ENCODE measurements around the gene WDR18. TPM values are rescaled to one million over a fixed set of nuclear protein-coding genes. Genes with fewer than 3 reads are reported as not detected.

Gene WDR18
- polyA plus RNA-seq, 1 of the 3 experiments (the other 2 are of a cell fraction): 47.9 TPM

GRCh38 chr19:982567-983170 is 1.5 kb upstream of the WDR18 start:
- no peak overlapping the region for H3K9ac ChIP-seq
- CTCF ChIA-PET: interaction anchor here (0.6 to 10.7 kb wide), 23 partner anchors 9 to 262 kb away, joined by 3 to 161 read pairs (median 5); partner anchors contain the start of genes KISS1R and RNU6-9
- no peak for TF ChIP-seq USF1 (IDR thresholded peaks at IDR 0.05; ENCODE audit: borderline replicate concordance, low read depth)
- TF ChIP-seq EP300 (IDR thresholded peaks at IDR 0.05; ENCODE audit: borderline replicate concordance in 1 of 2, low read depth in 1 of 2, low read length in 1 of 2): no peak
- TF ChIP-seq MXI1 (IDR thresholded peaks at IDR 0.05; ENCODE audit: low read depth, low read length): peak; percentile 45; the same call in 1 of the 2 replicates
- TF ChIP-seq, protein P1, sequence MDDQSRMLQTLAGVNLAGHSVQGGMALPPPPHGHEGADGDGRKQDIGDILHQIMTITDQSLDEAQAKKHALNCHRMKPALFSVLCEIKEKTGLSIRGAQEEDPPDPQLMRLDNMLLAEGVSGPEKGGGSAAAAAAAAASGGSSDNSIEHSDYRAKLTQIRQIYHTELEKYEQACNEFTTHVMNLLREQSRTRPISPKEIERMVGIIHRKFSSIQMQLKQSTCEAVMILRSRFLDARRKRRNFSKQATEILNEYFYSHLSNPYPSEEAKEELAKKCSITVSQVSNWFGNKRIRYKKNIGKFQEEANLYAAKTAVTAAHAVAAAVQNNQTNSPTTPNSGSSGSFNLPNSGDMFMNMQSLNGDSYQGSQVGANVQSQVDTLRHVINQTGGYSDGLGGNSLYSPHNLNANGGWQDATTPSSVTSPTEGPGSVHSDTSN (IDR thresholded peaks at IDR 0.05): no peak
- no peak for TF ChIP-seq FOSL2 (IDR thresholded peaks at IDR 0.05; ENCODE audit: borderline replicate concordance, low read depth)
- TF ChIP-seq GABPA (IDR thresholded peaks at IDR 0.05; ENCODE audit: low read depth): no peak
- 0 out of 2 replicates have a peak, but pooled peaks have one; percentile 17 for TF ChIP-seq RCOR1 (IDR thresholded peaks at IDR 0.05; ENCODE audit: low read length)
- TF ChIP-seq TCF12 (IDR thresholded peaks at IDR 0.05): no peak
- no peak; the same call in 1 of the 2 replicates for TF ChIP-seq NRF1 (IDR thresholded peaks at IDR 0.05; ENCODE audit: low read depth, low read length)
- TF ChIP-seq POLR2AphosphoS5 (IDR thresholded peaks at IDR 0.05; ENCODE audit: low read depth, low read length): no peak
- TF ChIP-seq, protein P2, sequence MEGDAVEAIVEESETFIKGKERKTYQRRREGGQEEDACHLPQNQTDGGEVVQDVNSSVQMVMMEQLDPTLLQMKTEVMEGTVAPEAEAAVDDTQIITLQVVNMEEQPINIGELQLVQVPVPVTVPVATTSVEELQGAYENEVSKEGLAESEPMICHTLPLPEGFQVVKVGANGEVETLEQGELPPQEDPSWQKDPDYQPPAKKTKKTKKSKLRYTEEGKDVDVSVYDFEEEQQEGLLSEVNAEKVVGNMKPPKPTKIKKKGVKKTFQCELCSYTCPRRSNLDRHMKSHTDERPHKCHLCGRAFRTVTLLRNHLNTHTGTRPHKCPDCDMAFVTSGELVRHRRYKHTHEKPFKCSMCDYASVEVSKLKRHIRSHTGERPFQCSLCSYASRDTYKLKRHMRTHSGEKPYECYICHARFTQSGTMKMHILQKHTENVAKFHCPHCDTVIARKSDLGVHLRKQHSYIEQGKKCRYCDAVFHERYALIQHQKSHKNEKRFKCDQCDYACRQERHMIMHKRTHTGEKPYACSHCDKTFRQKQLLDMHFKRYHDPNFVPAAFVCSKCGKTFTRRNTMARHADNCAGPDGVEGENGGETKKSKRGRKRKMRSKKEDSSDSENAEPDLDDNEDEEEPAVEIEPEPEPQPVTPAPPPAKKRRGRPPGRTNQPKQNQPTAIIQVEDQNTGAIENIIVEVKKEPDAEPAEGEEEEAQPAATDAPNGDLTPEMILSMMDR (IDR thresholded peaks at IDR 0.05): peak; percentile 79
- TF ChIP-seq RFX5 (IDR thresholded peaks at IDR 0.05; ENCODE audit: low read length): no peak
- no peak for TF ChIP-seq FOXJ3 (CRISPR knock-in tag; IDR thresholded peaks at IDR 0.05)
- no peak for TF ChIP-seq TEAD4 (IDR thresholded peaks at IDR 0.05; ENCODE audit: borderline replicate concordance, insufficient read depth)
- peak; percentile 99 for TF ChIP-seq SMC3 (IDR thresholded peaks at IDR 0.05; ENCODE audit: low read depth, low read length)
- no peak for TF ChIP-seq IRF3 (IDR thresholded peaks at IDR 0.05; ENCODE audit: low read depth, low read length)
- no peak for TF ChIP-seq YY1 (IDR thresholded peaks at IDR 0.05; ENCODE audit: low read depth)
- peak; percentile 33 for TF ChIP-seq CHD2 (IDR thresholded peaks at IDR 0.05; ENCODE audit: low read length, partially characterized antibody)
- no peak for TF ChIP-seq JUND (IDR thresholded peaks at IDR 0.05)
- TF ChIP-seq EZH2phosphoT487 (IDR thresholded peaks at IDR 0.05; ENCODE audit: borderline replicate concordance, low read depth): no peak
- TF ChIP-seq NFIC (IDR thresholded peaks at IDR 0.05; ENCODE audit: borderline replicate concordance): no peak
- TF ChIP-seq RAD21 (IDR thresholded peaks at IDR 0.05; ENCODE audit: low read length): peak; percentile 89
- no peak for TF ChIP-seq REST (IDR thresholded peaks at IDR 0.05; ENCODE audit: low read depth, low read length)
- no peak; the same call in 1 of the 2 replicates for TF ChIP-seq RXRA (IDR thresholded peaks at IDR 0.05; ENCODE audit: borderline replicate concordance, low read depth)
- no peak for TF ChIP-seq SIN3A (IDR thresholded peaks at IDR 0.05; ENCODE audit: borderline replicate concordance, low read depth, low read length)
- no peak for TF ChIP-seq ELF1 (IDR thresholded peaks at IDR 0.05)

More at GRCh38 chr19:982567-983170, 1.5 kb upstream of the WDR18 start:
- Histone ChIP-seq H3K27ac (ENCODE audit: low read depth in 2 of 2, low read length in 1 of 2) (peak overlapping the region; percentile 66; a peak in 3 of 4 replicates), H2AFZ (ENCODE audit: low read depth) (peak overlapping the region; percentile 82), H3K9me2 (no peaks in the 10 kb centered on the region), H3K36me3 (replicated peaks in 1 of 2; ENCODE audit: control insufficient read depth in 1 of 2, insufficient read depth in 2 of 2, low read length in 1 of 2) (peaks cover 3 to 10% of the 10 kb centered on the region in 2 experiments), H4K20me1 (ENCODE audit: insufficient read depth) (no peaks in the 10 kb centered on the region), H3K79me2 (ENCODE audit: insufficient read depth) (peaks cover 8% of the 10 kb centered on the region; the same call in 1 of the 2 replicates), H3K27me3 (ENCODE audit: insufficient read depth) (no peaks in the 10 kb centered on the region), H3K4me1 (ENCODE audit: control insufficient read depth in 1 of 2, insufficient read depth in 2 of 2, low read depth in 1 of 2, low read length in 1 of 2) (peaks cover 0 to 14% of the 10 kb centered on the region in 2 experiments; a peak in 2 of 4 replicates), H3F3A (replicated peaks; ENCODE audit: insufficient read depth) (peaks cover 10% of the 10 kb centered on the region), H3K4me3 (ENCODE audit: low read depth in 2 of 2, low read length in 1 of 2) (peak overlapping the region; percentile 37 to 56; a peak in 3 of 4 replicates), H3K4me2 (peak overlapping the region; percentile 89; the same call in 1 of the 2 replicates), H3K9me3 (no peaks in the 10 kb centered on the region)
- 10% methylated on average over 13 of the region's 46 CpGs for whole genome bisulfite sequencing (ENCODE audit: low lambda C conversion rate)
- DNase-seq: peak; percentile 98
- POLR2A ChIA-PET: interaction anchor here (1.7 kb wide), 1 partner anchor 58 kb away, joined by 5 read pairs; no protein-coding TSS in a partner anchor

Data from SK-N-SH (cell line).